ENCODE measurements around the gene SYTL5. TPM values are rescaled to one million over a fixed set of nuclear protein-coding genes. Genes with fewer than 3 reads are reported as not detected.

SYTL5 gene
- polyA plus RNA-seq, 3 donors: 2.3 to 3.3 (median 2.3) TPM

DNA sequence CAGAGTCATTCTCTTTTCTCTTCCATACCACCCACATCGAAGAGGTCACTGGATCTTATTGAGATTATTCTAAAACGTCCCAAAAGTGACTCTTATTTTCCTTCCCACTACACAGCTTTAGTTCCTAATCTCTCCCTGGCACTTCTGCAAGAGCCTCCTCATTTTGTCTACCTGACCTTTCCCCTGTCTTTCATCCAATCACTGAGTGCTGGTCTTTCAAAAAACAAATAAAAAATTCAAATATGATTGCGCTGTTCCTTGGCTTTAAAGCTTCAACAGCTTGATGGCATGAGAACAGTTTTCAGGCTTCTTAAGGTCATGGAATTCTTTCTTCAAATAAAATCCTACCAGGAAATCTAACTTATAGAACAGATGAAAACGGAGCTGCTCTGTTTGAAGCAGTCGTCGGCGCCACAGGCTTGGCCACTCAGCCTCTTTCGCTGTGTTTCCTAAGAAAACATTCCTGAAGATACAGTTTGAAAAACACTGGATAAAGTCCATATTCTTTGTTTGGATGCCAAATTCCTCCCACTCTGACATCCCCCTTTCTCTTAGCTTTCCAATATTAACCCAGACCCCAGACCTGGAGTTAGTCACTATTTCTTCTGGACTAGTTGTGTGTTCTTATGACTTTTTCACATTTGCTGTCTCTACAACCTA lies 12.5 kb downstream of the SYTL5 start:
- peak; percentile 24 for DNase-seq

DNA sequence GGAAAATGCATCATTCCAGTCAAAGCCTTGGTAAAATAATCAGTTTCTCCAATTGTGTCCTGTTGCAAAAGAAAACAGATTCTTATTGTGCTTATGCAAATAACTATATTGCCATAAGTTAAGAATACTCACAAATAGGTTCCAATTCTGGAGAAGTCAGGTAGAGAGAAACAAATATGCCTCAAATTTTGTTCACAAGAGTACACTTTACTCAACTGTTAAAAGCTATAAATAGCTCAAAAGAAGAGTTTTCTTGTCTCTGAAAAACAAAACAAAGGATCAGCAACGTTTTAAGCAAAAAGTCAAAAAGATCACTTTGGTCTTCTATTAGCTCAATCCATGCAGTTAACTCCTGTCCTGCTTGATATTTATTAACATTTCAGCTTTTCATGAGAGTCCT lies 21.9 kb downstream of the SYTL5 start:
- no peak for DNase-seq

DNA sequence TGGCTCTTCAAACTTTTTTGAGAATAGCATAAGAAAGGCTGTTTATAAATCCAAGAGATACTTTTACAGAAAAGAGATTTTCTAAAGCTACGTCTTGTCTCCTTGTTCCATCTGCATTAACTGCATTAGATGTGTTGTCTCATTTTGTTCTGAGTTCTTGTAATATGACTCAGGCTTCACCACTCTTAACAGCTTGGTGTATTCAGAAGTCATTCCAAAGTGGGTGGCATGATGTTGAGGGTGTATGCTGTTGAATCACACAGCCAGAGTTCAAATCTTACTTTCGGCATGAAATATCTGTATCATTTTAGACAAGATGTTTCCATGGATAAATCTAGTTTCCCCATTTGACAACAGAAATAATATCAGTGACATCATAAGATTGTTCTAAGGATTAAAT lies 30.1 kb downstream of the SYTL5 start:
- no peak for DNase-seq

DNA sequence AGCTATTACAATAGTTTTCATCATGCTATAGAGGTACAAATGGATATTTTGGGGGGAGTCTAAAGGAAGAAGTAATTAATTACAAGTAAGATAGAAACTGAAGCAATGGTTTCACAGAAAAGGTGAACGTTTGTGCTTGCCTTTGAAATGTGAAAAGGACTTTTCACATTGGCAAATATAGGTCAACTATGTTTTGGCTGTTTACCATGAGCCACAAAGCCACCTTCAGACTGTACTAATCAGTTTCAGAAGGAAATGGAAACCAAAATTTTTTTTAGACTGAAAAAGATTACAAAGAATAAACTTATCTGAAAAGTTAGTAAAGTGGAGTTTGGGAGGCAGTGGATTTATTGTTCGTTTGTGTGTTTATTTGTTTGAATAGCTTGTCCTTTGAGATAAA lies 32.1 kb downstream of the SYTL5 start:
- no peak for DNase-seq

DNA sequence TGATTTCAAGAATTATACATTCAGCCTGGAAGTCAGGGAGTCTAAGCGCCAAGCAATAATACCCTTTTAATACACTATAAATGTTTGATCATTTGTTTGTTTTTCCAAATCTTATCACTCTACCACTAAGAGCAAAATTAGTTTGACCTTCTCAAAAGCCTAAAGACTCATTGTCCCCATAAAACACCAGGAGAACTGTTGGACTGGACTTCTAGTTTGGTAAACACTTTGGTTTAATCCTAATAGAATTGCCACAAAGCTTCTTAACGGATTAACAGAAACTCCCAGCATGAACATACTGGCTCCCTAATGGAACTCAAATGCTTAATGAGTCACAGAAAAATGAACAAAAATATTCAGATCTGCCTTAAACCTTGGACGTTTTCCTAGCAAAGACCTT lies 34.9 kb downstream of the SYTL5 start:
- DNase-seq: no peak

DNA sequence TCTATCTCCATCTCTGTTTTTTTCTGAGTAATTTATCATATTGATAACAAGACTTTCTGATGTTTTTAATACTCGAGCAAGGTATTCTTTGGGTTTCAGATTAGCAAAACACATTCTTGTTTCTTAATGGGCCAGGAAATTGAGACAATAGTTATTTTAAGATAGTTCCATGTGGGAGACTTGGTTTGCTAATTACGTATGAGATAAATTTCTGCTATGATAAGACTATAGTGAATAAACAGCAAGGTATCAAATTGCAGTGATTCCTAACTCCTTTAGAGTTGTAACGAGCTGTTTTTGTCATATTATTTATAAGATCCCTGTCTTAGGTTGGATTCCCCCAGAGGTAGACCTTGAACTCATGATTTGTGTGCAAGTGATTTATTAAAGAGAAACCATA lies 38.3 kb downstream of the SYTL5 start:
- DNase-seq: no peak

DNA sequence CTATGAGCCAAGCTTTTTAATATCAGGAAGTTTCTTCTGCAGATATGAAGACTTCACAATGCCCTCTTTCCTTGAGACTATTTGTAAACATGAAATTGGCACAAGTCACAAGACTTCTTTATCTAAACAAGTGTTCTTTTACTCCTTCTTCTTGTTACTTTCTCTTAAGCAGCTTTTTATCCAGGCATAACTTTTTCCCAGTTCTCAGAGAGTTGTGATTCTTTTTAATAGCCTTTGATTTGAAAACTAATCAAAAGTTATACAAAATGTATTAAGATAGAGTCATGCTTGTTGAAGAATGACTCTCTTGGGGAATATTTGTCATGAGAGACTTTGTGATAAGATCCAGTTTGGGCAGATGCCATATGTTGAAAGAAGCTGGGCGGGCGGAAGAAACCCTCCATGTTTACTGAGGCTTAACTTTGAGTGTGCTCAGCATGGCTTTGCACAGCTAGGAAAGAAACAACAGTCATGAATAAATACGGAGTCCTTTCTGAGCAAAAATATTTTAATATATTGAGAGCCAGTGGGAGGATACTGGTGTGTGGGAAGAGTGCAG lies 39.3 kb downstream of the SYTL5 start:
- peak; percentile 26 for DNase-seq

DNA sequence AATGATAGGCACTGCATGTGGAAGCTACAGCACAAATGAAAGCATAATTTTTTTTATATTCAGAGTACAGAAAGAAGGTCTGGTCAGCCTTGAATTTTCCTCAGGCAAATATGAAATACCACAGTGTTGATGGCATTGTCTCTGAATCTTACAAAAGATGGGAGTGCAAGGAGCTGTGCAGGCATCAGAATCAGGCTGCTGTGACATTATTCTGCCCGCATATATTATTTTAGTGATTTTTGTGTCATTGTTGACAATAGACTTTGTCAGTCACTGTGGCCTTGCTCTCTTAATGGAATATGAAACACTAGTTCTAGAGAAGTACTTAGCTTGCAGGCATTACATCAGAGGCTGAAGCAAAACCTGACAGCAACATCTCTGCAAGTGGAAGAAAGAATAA lies 42.5 kb downstream of the SYTL5 start:
- no peak for DNase-seq

DNA sequence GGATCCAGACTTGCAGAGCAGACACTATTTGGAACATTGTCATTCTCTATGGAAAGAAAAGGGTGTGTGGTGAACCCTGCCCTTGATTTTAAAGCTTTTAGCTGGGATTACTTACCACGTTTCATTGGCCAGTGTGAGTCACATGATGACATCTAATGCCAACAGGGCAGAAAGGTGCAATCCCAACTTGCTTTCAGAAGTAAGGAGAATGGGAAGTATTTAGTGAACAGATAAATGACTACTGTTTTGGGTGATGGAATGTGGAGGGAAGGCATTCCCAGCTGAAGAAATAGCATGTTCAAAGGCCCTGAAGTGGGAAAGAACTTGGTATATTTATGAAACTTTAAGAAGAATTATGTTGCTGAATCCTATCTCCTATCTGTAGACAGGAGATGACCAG lies 44.5 kb downstream of the SYTL5 start:
- no peak for DNase-seq

DNA sequence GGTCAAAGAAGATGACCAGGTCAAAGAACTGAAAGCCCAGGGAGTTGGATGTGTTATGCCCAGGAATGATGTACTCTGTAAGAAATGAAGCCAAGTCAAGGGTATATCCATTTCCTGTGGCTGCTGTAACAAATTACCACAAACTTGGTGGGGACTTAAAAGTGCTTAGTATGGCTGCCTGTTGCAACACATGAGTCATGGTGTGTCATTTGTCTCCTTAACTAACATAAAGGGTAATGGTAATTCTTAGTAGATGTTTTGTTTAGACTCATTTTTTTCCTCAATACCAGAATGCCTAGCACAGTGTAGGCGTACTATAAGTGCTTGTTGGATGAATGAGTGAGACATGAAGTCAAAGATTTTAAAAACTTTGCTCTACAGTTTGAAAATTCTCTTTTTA lies 45.7 kb downstream of the SYTL5 start:
- DNase-seq: no peak

DNA sequence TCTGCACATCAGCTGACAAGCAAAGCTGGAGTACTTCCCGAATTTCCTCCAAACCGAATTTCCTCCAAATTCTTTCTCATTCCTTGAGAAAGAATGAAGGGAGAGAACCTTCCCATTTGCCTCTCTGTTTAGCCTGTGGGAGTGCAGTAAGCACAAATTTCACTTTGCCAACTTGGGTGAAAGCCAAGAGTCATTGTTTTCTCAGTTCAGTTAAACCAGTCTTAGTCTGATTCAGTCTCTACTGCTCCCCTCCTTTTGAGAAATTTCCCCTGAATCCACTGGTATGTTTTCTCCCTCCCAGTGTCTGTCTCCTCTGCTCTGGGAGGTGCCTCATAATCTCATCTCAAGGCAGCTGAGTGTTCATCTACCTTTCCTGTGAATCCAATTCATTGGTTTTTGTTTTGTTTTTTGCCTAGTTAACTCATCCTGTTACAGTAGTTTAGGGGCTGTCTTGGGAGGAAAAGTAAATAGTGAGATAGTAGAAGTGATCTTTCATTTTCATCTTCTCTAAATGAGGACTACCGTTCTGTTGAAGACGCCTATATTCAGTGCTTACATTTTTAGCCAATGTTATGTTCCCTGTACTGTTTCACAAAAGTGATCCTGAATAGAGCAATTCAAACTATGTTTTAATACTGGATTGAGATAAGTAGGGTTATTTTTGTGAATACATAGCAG lies 49.0 kb downstream of the SYTL5 start:
- no peak for DNase-seq

DNA sequence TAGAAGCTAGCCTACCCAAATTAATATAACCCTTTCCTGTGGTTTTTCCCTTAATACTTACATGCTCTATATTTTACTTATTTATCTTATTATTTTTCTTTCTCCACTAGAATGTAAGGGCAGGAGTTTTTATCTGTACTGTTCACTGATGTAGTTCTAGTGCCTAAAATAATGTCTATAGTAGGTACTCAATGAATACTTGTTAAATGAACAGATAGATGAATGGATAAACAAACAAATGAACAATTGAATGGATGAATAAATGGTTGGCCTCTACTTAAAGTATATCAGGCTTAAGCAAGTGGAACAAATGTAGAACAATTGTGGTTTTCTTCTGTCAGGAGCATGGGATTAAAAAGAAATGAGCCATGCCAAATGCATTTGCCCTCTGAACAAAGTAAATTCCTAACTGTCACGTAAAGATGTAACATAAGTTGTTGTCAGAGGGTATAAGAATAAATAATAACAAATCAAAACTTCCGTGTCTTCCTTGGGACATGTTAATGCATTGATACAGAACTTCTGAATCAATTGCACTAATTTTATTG lies 54.1 kb downstream of the SYTL5 start:
- DNase-seq: no peak

DNA sequence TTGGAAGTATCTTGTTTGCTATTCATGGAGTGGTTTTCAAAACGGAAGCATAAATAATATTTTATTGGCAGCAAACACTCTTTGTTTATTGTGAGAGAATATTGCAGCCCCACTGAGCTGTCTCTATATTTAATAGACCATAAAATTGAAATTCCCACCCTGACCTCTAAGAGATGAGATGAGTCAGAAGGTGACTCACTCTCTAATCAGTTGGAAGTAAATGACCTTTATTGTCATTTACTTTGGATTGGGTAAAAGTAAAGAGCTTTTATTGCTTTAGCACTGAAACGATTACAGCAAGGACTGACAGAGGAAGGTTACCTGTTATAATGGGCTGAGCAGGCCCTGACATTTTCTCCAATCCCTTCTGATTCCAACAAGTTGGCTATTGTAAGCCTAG lies 55.0 kb downstream of the SYTL5 start:
- no peak for DNase-seq

DNA sequence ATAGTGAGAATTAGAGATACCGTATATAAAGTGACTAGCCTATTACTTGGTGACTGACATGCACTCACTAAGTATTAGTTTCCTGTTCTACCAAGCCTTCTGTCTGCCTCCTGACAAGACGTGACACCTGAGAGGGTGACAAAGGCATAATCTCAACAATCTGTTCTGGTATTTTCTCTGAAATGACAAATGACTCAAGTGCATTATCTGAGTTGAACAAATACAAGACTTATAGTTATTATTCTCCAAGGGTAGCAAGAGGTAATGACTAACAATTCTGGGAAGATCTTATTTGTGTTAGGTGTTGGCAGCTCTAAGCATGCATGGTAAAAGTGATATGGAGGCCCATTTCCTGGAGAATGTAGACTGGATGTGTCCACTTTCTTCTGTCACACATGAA lies 60.6 kb downstream of the SYTL5 start:
- no peak for DNase-seq

DNA sequence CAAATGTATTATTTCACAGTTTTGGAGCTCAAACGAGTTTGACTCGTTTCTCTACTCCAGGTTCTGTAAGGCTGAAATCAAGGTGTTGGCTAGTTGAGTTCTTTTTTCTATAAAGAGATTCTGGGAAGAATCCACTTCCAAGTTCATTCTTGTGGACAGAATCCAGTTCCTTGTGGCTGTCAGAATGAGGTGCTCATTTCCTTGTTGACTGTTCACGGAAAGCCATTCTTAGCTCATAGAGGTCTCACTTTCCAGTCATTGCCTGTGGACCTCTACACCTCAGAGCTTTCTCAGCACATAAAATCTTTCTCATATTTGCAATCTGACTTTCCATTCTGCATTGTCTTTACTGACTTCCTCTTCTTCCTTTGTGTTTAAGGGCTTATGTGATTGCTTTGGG lies 62.9 kb downstream of the SYTL5 start:
- no peak for DNase-seq

DNA sequence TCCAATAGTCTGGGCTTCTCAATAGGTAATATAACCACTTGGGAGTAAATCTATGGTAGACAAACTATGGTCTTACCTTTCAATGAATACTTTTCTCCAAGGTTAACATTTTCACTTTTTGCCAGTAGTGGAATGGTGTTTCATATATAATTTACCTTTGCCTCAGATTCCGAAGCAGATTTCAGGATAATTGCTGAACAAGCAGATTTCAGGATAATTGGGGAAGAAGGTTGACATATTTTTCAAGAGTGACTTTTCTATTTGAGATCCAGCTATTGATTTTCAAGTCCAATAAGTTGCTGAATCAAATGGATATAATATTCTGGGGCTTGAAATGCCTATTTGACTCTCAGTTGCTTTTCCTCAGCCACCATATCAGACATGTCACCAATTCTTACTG lies 63.6 kb downstream of the SYTL5 start:
- no peak for DNase-seq

DNA sequence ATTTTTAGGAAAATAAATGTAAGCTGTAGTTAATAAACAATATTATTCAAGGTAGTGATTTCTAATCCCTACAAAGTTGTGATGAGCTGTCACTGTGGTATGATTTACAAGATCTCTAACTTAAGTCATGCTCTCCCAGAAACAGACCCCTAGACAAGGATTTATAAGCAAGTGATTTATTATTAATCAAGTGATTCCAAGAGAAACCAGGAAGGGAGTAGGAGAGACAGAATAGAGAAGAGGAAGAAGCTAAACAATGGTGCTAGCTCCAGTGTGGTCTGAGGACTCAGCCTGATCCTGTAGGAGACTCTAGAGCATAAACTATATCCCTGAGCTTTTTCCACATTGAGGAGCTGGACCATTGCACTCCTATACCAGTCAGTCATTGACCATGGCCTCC lies 73.1 kb downstream of the SYTL5 start:
- DNase-seq: no peak

DNA sequence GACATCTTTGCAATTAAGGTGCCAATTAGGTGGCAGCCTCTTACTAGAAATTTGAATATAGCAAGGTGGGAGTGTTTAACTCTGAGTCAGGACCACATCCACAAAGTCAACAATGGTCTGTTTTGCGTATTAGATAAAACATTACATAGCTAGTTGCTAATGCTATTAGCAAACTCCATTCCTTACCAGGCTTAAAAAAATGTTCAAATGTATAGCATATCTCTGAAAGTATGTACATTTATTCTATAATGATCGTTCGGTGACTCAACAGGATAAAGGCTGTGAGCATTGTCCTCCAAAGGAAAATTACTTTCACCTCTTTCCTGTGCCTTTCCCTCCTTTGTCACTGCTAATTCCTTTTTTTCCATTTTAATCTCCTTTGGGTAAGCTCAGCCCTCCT lies 74.5 kb downstream of the SYTL5 start:
- no peak for DNase-seq

DNA sequence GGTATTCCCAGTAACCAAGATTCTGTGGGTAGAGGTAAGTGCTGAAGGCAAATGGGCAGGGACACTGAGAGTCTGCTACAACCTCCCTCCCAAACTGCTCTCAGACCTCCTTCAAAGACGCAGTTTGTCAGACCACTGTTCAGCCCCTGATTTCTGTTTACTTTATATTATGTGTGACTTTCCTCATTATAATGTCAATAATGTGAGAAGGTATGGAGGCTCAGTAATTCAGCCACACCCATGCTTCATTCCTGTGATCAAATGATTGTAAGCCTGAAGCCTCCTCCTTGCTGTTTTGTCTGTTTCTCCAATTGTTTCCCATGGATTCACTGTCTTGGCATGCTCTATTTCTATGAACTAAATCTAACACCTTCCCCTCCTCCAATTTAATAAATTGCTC lies 75.6 kb downstream of the SYTL5 start:
- no peak for DNase-seq

DNA sequence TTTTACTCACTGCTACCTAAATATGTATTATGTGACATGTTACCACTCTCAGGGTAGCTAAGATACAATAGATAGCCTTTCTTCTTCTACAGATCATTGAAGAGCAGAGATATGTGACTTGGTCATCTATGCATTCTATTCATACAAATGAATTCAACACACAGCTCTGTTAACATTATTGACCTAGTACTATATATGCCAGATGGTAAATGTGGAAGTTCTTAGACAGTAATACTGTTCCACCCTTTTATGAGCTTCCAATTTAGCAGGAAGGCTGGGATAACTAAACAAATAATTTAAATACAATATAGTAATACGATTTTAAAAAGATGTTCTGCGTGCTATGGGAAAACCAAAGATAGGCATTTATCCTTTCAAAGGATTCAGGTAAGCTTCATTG lies 76.0 kb downstream of the SYTL5 start:
- no peak for DNase-seq

DNA sequence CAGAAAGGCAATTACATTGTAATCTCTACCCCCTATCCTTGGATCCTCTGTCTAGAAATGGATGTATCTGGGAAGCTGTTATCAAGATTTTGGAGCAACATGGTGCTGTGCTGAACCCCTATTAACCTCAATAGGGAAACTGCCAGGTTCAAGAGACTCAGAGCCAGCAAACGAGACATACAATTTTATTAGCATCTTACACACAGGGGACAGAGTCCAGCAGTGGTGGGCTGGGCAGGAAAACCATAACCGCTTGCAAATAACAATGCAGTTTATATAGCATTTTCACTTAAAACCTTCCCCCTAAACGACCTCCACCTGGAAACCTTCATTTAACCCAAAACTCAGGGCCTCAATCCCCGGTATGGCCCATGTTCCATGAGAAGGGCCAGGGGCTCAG lies 79.5 kb downstream of the SYTL5 start:
- DNase-seq: no peak

DNA sequence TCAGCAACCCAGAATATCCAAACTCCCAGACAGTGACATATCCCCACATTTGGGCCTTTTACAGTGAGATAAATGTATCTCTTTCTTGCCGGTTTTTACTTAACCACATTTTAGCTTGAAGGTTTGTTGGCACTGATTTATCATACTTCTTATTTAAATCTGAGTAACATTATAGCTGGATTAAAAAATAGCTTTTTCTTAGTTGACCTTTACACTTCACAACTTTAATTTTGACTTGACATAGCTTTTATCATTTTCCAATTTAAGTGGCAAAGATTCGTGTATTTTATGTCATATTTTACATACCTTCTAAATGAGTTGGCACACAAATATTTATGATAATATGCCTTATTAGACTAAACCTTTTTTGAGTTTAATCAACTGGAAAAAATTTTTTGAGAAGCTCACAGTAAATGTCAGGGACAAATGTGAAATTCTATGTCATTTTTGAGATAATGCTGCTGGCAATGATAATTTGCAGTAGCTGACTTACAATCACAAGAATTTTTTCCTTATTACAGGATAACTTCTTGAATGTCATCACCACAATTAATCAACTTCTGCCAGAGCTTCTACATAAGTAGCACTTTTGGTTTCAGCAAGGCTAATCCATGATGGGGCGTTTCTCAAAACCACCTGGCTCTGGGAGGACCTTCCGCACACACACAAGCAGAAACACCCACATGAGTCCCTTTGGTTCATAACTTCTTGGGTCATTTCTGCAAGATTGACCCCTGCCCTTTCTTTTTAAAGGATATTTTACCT lies 80.3 kb downstream of the SYTL5 start:
- DNase-seq: no peak

DNA sequence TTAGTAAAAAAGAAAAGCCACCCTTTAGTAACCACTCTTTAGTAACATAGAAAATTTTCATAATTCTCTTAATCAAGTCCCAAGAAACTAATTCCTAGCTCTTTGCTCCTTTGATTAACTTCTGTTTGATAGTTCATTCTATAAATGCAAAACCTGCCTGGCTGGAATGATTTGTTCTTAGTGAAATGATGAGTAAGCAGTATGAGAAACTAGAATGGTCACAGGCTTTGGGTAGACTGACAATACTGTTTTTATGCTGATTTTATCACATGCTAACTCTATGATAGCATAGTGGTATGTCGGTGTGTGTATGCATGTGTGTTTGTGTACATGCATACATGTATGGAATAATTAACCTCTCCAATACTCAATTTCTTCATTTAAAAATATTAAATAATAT lies 81.2 kb downstream of the SYTL5 start:
- DNase-seq: no peak

Data from renal pelvis (tissue), 4 donors.